ENCODE results near the gene ZNF599. TPM values are rescaled to one million over a fixed set of nuclear protein-coding genes. Genes with fewer than 3 reads are reported as not detected.

The ZNF599 gene
- total and polyA plus RNA-seq, 2 experiments from 2014 or later = 3.6 to 6.0 TPM

DNA sequence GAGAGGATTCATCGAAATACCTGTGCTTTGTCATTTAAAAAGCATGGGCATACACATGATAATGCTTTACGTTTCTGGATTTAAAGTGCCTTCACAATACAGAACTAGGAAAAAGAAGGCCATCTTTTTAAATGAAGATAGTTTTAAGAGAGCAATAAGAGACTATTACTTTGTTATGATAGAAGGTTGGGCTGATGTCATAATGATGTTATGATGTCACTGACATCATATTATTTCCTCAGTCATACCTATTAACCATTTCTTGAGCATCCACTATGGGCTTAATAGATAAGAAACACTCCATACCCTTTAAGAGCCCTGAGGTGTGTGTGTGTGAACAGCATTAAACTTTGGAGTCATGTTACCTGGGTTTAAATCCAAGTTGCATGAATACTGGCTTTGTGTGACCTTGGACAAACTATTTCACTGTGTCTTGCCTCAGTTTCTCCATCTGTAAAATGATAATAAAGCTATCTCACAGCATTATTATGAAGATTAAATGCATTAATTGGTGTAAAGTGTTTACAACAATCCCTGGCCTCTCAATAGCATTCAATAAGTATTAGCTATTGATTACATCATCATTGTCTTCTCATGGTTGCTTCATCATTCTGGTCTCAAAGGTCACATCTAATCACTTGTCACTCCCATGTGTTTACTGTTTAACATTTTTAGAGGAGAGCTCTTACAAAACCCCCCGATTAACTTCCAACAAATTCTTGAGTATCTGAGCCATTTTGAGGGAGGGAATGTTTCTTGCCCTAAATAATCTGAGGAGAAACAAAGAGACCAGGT, 27.9 kb downstream of the ZNF599 start:
- TF ChIP-seq NANOG (IDR thresholded peaks at IDR 0.05; ENCODE audit: borderline replicate concordance) (no peak), STAT1 (IDR thresholded peaks at IDR 0.05; ENCODE audit: unreplicated experiment) (no peak), EZH2 (IDR thresholded peaks at IDR 0.05; ENCODE audit: low read depth, unreplicated experiment) (no peak), CREB1 (CRISPR knock-in tag; IDR thresholded peaks at IDR 0.05; ENCODE audit: low read depth) (no peak), EZH2phosphoT487 (IDR thresholded peaks at IDR 0.05; ENCODE audit: unreplicated experiment) (no peak), REST (IDR thresholded peaks at IDR 0.05; ENCODE audit: unreplicated experiment) (no peak), ZNF331 (CRISPR knock-in tag; IDR thresholded peaks at IDR 0.05; ENCODE audit: low read depth) (no peak), ZNF114 (CRISPR knock-in tag; IDR thresholded peaks at IDR 0.05) (no peak), POLR2AphosphoS5 (IDR thresholded peaks at IDR 0.05; ENCODE audit: low read depth) (no peak), JUNB (IDR thresholded peaks at IDR 0.05; ENCODE audit: unreplicated experiment) (no peak)
- TF ChIP-seq, protein P1, sequence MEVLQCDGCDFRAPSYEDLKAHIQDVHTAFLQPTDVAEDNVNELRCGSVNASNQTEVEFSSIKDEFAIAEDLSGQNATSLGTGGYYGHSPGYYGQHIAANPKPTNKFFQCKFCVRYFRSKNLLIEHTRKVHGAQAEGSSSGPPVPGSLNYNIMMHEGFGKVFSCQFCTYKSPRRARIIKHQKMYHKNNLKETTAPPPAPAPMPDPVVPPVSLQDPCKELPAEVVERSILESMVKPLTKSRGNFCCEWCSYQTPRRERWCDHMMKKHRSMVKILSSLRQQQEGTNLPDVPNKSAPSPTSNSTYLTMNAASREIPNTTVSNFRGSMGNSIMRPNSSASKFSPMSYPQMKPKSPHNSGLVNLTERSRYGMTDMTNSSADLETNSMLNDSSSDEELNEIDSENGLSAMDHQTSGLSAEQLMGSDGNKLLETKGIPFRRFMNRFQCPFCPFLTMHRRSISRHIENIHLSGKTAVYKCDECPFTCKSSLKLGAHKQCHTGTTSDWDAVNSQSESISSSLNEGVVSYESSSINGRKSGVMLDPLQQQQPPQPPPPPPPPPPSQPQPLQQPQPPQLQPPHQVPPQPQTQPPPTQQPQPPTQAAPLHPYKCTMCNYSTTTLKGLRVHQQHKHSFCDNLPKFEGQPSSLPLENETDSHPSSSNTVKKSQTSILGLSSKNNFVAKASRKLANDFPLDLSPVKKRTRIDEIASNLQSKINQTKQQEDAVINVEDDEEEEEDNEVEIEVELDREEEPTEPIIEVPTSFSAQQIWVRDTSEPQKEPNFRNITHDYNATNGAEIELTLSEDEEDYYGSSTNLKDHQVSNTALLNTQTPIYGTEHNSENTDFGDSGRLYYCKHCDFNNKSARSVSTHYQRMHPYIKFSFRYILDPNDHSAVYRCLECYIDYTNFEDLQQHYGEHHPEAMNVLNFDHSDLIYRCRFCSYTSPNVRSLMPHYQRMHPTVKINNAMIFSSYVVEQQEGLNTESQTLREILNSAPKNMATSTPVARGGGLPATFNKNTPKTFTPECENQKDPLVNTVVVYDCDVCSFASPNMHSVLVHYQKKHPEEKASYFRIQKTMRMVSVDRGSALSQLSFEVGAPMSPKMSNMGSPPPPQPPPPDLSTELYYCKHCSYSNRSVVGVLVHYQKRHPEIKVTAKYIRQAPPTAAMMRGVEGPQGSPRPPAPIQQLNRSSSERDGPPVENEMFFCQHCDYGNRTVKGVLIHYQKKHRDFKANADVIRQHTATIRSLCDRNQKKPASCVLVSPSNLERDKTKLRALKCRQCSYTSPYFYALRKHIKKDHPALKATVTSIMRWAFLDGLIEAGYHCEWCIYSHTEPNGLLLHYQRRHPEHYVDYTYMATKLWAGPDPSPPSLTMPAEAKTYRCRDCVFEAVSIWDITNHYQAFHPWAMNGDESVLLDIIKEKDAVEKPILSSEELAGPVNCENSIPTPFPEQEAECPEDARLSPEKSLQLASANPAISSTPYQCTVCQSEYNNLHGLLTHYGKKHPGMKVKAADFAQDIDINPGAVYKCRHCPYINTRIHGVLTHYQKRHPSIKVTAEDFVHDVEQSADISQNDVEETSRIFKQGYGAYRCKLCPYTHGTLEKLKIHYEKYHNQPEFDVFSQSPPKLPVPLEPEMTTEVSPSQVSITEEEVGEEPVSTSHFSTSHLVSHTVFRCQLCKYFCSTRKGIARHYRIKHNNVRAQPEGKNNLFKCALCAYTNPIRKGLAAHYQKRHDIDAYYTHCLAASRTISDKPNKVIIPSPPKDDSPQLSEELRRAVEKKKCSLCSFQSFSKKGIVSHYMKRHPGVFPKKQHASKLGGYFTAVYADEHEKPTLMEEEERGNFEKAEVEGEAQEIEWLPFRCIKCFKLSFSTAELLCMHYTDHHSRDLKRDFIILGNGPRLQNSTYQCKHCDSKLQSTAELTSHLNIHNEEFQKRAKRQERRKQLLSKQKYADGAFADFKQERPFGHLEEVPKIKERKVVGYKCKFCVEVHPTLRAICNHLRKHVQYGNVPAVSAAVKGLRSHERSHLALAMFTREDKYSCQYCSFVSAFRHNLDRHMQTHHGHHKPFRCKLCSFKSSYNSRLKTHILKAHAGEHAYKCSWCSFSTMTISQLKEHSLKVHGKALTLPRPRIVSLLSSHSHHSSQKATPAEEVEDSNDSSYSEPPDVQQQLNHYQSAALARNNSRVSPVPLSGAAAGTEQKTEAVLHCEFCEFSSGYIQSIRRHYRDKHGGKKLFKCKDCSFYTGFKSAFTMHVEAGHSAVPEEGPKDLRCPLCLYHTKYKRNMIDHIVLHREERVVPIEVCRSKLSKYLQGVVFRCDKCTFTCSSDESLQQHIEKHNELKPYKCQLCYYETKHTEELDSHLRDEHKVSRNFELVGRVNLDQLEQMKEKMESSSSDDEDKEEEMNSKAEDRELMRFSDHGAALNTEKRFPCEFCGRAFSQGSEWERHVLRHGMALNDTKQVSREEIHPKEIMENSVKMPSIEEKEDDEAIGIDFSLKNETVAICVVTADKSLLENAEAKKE (CRISPR knock-in tag; IDR thresholded peaks at IDR 0.05) = no peak
- TF ChIP-seq, protein P2, sequence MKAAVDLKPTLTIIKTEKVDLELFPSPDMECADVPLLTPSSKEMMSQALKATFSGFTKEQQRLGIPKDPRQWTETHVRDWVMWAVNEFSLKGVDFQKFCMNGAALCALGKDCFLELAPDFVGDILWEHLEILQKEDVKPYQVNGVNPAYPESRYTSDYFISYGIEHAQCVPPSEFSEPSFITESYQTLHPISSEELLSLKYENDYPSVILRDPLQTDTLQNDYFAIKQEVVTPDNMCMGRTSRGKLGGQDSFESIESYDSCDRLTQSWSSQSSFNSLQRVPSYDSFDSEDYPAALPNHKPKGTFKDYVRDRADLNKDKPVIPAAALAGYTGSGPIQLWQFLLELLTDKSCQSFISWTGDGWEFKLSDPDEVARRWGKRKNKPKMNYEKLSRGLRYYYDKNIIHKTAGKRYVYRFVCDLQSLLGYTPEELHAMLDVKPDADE (IDR thresholded peaks at IDR 0.05) = no peak
- Mint-ChIP-seq H3K27me3 (ENCODE audit: insufficient read depth, low read depth, poor library complexity) (peaks cover 2% of the 10 kb centered on the region), H3K27ac (no peak overlapping the region), H3K36me3 (ENCODE audit: low read depth) (peaks cover 20% of the 10 kb centered on the region), H3K9me3 (peaks cover 25% of the 10 kb centered on the region), H3K4me3 (no peak overlapping the region), H3K4me1 (peaks cover 9% of the 10 kb centered on the region; the same call in 2 of the 3 replicates)
- H4K20me1 ChIP-seq (replicated peaks; ENCODE audit: insufficient read depth) = no peaks in the 10 kb centered on the region
- no peaks in the 10 kb centered on the region for H3F3A ChIP-seq (replicated peaks; ENCODE audit: low read depth)
- H3K27me3 ChIP-seq (ENCODE audit: insufficient read depth) = no peaks in the 10 kb centered on the region
- no peak for DNase-seq (ENCODE audit: low spot score)
- no peak overlapping the region for H3K4me3 ChIP-seq
- H3K79me2 ChIP-seq (replicated peaks; ENCODE audit: insufficient read depth) = no peaks in the 10 kb centered on the region
- H3K27ac ChIP-seq (ENCODE audit: low read depth) = no peak overlapping the region
- H3K4me2 ChIP-seq = no peak overlapping the region
- H3K4me1 ChIP-seq (ENCODE audit: insufficient read depth) = peaks cover 11% of the 10 kb centered on the region
- no peak for ATAC-seq
- H3K9me2 ChIP-seq (ENCODE audit: insufficient read depth) = 0 out of 2 replicates have a peak, but pooled peaks cover 5% of the 10 kb centered on the region
- H2AFZ ChIP-seq = no peak overlapping the region
- H3K36me3 ChIP-seq (ENCODE audit: insufficient read depth) = 0 out of 2 replicates have a peak, but pooled peaks cover 6% of the 10 kb centered on the region

Measured in GM23338 (cell line).